Stimulated activated CD4-positive, alpha-beta T cell treated with anti-CD3 and anti-CD28 coated beads, Interleukin-15, amount 100 ng/mL, for 48 hours (primary cell): Measurements from ENCODE around the gene ARPC1A.
"Not testable (repeated sequence)": the region's sequence is repeated elsewhere in the genome, so short reads cannot be mapped to it uniquely, and the experiment has no call there.

Experiments used
- DNase-seq, 2 donors: peaks; one replicate each; pipeline ENCODE4 v3.0.0-alpha.2; 2020; ENCODE audit warnings: low read depth in 2 of 2

ARPC1A gene

GRCh38 chr7:99409192-99409572 is 83.5 kb downstream of the ARPC1A start:
- no peak for DNase-seq

- DNase-seq, result no peak
Measured at GRCh38 chr7:99409806-99410205, 84.1 kb downstream of the ARPC1A start.

DNA sequence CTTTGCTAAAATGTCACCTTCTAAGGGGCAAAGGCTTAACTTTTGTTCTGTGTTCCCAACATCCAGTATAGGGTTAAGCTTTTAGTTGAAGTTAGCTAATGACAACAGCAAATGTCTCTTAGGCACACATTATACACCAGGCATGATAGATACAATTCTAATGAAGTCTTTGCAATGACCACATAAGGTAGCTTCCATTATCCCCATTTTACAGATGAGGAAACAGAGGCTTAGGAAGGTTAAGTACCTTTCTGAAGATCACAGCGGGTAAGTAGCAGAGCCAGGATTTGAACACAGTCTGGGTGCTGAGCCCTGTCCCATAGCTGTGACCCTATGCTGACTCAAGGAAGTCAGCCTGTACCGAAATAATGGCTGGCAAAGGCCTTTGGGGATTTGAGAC is 84.9 kb downstream of the ARPC1A start:
- DNase-seq, result no peak

GRCh38 chr7:99415513-99416127 is 89.9 kb downstream of the ARPC1A start:
- not testable (repeated sequence) for DNase-seq
